Measurements from ENCODE around the gene OTUD1.

DNA sequence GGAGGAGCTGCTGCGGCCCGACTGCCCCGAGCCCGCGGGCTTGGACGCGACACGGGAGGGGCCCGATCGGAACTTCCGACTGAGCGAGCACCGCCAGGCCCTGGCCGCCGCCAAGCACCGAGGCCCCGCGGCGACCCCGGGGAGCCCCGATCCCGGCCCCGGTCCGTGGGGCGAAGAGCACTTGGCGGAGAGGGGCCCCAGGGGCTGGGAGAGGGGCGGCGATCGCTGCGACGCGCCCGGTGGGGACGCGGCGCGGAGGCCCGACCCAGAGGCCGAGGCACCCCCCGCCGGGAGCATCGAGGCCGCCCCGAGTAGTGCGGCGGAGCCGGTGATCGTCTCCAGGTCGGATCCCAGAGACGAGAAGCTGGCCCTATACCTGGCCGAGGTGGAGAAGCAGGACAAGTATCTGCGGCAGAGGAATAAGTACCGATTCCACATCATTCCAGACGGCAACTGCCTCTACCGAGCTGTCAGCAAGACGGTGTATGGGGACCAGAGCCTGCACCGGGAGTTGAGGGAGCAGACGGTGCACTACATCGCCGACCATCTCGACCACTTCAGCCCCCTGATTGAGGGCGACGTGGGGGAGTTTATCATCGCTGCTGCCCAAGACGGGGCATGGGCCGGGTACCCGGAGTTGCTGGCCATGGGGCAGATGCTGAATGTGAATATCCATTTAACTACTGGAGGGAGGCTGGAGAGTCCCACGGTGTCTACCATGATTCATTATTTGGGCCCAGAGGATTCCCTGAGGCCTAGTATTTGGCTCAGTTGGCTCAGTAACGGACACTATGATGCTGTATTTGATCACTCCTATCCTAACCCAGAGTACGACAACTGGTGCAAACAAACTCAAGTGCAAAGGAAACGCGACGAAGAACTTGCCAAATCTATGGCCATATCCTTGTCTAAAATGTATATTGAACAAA is 1.4 kb downstream of the OTUD1 start:
- TF ChIP-seq, protein P1, sequence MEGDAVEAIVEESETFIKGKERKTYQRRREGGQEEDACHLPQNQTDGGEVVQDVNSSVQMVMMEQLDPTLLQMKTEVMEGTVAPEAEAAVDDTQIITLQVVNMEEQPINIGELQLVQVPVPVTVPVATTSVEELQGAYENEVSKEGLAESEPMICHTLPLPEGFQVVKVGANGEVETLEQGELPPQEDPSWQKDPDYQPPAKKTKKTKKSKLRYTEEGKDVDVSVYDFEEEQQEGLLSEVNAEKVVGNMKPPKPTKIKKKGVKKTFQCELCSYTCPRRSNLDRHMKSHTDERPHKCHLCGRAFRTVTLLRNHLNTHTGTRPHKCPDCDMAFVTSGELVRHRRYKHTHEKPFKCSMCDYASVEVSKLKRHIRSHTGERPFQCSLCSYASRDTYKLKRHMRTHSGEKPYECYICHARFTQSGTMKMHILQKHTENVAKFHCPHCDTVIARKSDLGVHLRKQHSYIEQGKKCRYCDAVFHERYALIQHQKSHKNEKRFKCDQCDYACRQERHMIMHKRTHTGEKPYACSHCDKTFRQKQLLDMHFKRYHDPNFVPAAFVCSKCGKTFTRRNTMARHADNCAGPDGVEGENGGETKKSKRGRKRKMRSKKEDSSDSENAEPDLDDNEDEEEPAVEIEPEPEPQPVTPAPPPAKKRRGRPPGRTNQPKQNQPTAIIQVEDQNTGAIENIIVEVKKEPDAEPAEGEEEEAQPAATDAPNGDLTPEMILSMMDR (IDR thresholded peaks at IDR 0.05) = no peak
- no peak for TF ChIP-seq POLR2A (IDR thresholded peaks at IDR 0.05)
- no peak for TF ChIP-seq EP300 (IDR thresholded peaks at IDR 0.05)
